Hypothalamus (tissue), 51 donors: ENCODE results near the gene P4HTM.
"Not testable (repeated sequence)": the region's sequence is repeated elsewhere in the genome, so short reads cannot be mapped to it uniquely, and the experiment has no call there.

ENCODE experiments used
- DNase-seq, 51 donors: peaks; one replicate each; lab custom pipeline; 2025; lab: John Stamatoyannopoulos, UW

The P4HTM gene

DNA sequence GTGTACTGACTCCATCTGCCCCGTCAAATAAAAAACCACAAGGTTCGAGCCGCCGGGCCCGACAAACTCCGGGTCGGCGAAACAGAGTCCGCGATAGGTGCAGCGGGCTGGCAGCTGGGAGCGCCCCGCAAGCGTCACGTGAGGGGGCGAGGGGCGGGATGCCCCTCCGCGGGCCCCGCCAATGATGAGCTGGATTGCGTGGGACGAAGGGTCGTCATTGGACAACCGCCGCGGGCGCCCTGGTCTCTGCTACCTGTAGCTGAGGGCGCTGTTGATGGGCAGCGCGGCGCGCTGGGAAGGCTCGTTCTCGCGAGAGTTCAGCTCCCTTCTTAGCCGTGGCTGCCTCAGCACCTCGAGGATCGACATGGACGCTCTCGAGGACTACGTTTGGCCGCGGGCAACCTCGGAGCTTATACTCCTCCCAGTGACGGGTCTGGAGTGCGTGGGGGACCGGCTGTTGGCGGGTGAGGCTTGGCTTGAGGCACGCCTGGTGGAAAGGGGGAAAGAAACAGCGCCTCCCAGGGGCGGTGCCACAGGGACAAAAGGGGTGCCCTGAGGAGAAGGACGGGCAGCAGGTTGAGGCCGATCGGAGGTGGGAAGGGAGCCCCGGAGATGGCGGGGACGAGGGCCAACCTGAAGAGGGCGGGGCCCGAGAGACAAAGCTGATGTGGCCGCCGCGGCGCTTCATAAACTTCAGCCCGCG is 17.2 kb downstream of the P4HTM start, which contains the start of gene WDR6:
Gene WDR6, plus strand, starts transcription at position 324 of the 703 bp plus-strand sequence. Its CDS starts 41 bp downstream, at position 365.
- DNase-seq = peak; percentile 66 to 98 (median 95)

DNA sequence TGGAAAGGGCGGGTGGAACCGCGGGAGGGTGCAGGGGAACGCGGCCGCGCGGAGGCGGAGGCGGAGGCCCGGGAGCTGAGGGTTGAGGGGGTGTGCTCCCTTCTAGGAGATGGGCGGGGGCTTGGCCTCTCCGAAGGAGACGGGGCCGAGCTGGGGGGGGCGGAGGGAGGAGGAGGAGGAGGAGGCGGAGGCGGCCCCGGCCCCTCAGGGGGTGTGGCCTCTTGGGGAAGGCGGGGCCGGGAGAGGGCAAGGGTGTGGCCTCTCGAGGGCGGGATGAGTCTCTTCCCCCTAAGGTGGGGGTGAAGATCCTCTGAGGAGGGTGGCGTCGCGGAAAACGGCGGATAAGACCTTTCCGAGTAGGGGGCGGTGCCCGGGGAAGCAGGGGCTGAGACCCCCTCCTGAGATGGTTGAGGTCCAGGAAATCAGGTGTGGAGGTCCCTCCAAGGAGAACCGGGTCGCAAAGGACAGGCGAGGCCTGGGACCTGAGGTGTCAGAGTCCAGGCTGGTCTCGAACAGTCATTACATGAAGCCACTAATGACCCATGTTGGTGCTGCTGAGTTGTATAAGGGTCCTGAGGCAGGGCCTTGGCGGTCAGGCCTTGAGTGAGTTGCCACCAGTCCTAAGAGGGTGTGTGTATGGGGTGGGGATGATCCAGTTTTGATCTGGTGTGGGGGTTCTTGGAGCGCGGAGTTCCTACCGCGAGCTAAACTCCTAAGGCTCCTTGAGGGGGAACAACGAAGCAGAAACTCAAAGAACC is 17.9 kb downstream of the P4HTM start:
- DNase-seq = peak in 48 of 51 donors; percentile 25 to 90 (median 71)

DNA sequence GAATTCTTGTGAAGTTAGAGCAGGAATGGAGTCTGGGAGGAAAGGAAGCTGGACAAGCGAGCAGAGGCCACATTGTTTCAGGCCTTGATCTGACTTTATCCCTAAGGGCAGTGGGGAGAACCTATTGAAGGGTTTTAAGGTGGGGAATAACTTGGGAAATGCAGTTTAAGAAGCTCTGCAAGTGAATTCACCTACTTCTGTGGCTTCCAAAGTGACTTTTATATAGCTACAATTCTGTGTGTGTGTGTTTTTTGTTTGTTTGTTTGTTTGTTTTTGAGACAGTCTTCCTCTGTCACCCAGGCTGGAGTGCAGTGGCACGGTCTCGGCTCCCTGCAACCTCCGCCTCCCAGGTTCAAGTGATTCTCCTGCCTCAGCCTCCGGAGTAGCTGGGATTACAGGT is 18.6 kb downstream of the P4HTM start:
- not testable (repeated sequence) for DNase-seq

DNA sequence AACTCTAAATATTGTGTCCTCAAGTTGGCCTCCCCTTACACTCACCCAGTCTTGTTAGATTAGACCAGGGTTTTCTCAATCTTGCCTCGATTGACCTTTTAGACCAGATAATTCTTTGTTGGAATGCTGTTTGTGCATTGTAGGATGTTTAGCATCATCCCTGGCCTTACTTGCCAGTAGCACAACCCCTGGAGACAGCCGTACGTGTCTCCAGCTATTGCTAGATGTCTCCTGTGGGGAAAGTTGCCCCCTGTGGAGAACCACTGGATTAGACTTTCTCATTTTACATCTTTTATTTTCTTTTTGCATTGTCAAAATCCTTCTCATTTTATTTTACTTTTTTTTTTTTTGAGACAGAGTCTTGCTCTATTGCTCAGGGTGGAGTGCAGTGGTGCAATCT is 19.4 kb downstream of the P4HTM start:
- no peak for DNase-seq

DNA sequence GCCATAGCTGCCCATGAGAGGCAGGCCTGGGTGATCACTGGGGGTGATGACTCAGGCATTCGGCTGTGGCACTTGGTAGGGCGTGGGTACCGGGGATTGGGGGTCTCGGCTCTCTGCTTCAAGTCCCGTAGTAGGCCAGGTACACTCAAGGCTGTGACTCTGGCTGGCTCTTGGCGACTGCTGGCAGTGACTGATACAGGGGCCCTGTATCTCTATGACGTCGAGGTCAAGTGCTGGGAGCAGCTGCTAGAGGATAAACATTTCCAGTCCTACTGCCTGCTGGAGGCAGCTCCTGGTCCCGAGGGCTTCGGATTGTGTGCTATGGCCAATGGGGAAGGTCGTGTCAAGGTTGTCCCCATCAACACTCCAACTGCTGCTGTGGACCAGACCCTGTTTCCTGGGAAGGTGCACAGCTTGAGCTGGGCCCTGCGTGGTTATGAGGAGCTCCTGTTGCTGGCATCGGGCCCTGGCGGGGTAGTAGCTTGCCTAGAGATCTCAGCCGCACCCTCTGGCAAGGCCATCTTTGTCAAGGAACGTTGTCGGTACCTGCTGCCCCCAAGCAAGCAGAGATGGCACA is 22.5 kb downstream of the P4HTM start:
- DNase-seq = no peak

DNA sequence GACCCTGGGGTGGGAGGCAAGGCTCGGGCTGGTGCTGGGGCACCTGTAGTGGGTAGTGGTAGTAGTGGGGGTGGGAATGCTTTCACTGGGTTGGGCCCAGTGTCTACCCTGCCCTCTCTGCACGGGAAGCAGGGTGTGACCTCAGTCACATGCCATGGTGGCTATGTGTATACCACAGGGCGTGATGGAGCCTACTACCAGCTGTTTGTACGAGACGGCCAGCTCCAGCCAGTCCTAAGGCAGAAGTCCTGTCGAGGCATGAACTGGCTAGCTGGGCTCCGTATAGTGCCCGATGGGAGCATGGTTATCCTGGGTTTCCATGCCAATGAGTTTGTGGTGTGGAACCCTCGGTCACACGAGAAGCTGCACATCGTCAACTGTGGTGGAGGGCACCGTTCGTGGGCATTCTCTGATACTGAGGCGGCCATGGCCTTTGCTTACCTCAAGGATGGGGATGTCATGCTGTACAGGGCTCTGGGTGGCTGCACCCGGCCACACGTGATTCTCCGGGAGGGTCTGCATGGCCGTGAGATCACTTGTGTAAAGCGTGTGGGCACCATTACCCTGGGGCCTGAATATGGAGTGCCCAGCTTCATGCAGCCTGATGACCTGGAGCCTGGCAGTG is 23.2 kb downstream of the P4HTM start:
- no peak for DNase-seq

DNA sequence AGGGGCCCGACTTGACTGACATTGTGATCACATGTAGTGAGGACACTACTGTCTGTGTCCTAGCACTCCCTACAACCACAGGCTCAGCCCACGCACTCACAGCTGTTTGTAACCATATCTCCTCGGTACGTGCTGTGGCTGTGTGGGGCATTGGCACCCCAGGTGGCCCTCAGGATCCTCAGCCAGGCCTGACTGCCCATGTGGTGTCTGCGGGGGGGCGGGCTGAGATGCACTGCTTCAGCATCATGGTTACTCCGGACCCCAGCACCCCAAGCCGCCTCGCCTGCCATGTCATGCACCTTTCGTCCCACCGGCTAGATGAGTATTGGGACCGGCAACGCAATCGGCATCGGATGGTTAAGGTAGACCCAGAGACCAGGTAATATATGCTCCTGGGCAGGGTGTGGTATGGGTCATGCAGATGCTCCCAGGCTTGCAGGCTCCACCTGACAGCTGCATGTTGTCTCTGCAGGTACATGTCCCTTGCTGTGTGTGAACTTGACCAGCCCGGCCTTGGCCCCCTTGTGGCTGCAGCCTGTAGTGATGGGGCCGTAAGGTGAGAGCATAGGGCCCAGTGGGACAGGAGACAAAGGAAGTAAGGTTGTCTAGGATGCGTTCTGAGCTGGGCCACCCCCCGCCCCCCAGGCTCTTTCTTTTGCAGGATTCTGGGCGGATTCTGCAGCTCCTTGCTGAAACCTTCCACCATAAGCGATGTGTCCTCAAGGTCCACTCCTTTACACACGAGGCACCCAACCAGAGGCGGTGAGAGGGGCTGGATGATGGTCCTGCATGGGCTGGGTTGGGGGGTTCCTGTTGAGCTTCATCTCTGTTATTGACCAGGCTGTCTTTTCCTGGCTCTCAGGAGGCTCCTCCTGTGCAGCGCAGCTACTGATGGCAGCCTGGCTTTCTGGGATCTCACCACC is 24.0 kb downstream of the P4HTM start:
- DNase-seq = no peak

DNA sequence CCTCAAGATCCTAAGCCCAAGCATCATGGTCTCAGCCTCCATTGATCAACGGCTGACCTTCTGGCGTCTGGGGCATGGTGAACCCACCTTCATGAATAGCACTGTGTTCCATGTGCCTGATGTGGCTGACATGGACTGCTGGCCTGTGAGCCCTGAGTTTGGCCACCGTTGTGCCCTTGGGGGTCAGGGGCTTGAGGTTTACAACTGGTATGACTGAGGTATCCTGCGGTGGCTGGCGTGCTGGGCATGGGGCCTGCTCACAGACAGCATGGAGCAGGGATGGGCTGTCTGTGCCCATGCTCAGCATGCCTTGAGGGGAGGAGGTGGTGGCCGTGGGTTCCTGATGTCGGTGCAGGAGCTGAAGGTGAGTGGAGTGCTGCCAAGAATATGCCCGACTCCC is 25.0 kb downstream of the P4HTM start:
- no peak for DNase-seq

DNA sequence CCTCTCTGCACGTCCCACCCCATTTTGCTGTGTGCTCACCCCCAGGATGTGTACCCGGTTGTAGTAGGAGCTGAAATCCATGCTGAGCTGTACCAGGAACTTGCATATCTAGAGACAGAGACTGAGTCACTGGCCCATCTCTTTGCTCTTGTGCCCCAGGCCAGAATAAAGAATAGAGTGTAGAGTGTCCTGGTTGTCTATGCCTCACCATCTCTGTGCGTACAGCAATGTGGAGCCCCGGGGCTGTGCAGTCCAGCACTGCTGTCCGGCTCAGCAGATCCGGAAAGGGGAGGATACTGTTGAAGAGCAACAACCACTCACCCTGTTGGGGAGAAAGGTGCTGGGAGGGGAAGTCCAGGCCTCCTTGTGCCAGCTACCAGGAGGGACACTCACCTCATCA is 25.7 kb downstream of the P4HTM start:
- no peak for DNase-seq

DNA sequence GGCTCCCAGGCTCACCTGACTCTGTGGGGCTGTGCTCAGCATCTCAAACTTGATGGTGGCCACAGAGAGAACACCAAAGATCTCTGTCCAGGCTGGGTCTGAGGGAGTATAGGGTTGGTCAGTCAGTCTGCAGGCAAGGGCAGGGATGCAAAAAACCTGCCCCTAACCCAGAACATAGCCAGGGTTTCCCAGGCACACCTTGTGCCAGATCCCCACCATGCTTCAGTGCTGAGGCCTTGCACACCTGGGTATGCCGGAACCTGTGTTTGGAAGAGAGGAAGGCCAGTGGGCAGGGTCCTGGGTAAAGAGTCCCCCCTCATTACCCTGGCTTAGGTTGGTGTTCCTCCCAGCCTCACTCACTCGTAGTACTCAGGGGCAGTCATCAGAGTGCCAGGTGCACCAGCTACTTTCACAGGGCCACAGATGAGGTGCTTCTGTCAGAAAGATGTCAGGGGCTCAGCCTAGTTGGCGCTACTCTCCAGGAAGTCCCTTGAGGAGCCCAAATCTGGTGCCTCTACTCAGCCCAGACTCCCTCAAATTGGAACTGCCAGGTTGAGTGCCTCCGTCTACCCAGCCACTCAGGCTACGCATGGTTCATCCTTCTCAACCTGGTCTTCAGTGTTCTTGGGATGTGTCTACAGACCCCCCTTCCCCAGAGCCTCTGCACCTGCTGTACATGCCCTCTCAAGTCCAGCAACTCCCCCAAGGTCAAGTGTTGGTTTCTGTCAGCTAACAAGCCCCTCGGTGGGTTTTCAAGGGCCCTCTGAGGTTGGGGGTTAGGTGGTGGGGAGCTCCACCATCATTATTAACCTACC is 26.6 kb downstream of the P4HTM start:
- DNase-seq = no peak

DNA sequence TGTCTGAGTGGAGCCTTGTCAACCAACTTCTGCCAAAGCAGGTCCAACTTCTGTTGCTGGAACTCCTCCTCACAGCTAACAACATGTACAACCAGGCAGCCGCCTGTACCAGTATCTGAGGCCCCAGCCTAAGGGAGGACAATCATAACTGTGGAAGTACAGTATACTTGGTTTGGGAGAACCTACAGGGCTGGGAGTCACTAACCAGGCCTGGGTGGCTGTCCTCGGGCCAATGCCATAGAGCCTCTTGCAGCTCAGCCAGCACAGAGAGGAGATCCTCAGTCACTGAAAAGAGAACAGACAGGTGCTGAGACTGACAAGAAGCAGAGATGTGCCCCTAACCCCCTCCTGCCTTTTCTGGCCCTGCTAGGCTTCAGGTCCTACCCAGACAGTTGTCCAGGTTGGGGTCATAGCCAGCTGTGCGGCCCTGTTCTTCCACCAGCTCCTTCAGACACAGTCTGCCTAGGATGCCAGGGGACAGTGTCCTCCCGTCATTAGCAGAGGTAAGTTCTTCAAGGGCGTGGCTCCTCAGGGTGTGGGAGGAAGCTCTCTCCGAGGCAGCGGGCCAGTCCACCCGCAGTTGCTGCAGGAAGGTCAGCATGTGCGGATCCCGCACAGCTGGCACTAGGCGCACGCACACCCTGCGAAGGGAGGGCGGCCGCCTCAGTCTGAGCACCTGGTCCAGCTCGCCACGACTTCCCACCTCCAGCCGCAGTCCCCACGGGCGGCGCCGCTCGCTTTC is 27.4 kb downstream of the P4HTM start:
- DNase-seq = no peak

DNA sequence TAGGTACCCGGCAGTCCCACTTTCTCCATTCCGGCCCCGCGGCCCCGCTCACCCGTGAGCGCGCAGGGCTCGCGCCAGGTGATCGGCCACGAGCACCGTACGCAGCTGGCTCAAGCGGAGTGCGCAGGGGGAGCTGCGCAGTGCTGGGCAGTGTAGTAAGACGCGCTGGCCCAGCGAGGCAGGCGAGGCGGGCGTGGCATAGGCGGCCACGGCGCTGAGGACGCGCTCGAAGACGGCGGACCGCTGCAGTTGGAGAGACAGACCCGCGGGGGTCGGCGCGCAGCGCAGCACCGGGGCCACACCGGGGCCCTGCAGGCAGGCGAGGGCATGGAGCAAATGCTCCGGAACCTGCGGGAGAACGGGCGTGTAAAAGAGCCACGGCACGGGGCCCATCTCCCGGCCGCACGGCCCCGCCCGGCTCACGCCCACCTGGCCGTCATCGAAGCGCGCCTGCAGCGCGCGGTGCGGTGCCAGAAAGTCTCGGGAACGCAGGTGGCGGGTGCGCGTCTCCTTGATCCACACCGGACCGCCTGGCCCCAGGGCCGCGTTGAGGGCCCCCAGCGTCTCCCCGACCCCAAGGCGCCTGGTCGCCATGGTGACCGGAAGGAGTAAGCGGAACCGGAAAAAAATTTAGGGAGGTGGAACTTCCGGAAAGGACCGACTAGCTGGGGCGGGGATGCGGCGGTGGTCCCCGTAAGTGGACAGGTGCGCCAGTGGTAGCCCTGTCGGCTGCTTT is 28.1 kb downstream of the P4HTM start, which contains the start of gene DALRD3:
Gene DALRD3, minus strand, starts transcription at position 610 of the 736 bp plus-strand sequence. Its CDS starts 16 bp downstream, at position 594.
- DNase-seq = peak in 45 of 51 donors; percentile 11 to 80 (median 54)

DNA sequence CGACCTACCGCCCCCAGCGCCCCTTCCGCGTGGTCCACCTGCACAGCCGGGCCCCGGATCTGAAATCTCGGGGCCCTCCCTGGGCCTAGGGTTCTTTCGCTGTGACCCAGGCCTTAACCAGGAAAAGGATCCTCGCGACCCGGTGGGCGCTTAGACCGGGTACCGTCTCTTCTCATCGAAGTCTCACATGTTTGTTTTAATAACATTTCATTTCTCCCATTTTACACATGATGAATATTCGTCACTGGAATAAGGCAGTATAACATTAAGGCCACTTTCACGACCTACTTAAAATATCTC is 28.6 kb downstream of the P4HTM start:
- no peak for DNase-seq

DNA sequence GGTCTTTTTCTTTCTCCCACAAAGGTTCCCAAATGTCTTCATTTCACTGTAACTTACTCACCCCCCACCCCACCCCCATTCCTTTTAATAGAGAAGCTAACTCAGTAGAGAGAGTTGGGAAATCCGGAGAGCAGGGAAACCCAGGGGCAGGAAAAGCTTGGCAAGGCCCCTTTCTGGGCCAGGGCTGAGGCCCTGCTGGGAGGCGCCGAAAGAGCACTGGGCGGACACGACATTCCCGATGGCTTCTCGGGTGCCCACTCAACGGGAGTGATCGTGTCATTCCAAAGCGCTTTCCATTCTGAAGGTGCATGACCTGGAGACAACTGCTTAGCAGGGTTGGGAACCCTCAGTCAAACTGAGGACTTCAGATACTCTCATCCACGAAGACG is 29.9 kb downstream of the P4HTM start:
- no peak for DNase-seq

DNA sequence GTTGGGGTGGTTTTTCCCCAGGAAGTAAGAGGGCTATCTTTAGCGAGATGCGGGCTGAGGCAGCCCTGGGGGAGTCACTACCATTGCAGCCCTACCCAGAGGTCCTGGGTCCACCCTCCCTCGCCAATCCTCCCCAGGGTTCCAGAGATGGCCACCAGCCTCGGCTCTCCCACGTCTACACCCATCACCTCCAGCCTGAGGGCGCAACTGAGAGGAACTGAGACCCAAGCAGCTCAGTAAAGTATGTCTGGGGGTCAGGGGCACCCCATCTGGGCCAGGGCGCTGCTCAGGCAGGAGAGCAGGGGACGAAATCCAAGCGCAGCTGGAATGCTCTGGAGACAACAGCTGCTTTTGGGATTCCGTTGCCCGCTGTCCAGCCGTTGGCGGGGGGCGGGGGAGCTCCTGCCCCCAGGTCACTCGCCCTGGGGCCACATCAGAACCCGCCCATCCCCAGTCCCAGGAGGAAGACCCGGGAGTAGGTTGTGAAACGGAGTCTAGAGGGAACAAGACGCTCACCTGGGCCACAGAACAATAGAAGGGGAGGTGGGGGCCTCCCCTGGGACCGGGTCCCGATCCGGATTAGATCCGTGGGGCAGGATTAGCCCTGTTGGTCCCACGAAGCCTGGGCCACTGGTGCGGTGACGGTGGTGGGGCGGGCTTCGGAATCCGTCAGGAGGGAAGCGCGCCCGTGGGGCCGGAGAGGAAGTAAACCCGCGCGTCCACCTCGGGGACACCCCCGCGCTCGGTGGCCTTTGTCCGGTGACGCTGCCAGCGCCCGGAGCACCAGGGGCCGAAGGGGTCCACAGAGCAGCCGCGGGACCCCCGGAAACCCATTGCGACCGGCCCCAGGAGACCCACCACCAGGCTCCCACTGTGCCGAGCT is 30.5 kb downstream of the P4HTM start:
- peak in 12 of 51 donors; percentile 20 to 67 (median 44) for DNase-seq

DNA sequence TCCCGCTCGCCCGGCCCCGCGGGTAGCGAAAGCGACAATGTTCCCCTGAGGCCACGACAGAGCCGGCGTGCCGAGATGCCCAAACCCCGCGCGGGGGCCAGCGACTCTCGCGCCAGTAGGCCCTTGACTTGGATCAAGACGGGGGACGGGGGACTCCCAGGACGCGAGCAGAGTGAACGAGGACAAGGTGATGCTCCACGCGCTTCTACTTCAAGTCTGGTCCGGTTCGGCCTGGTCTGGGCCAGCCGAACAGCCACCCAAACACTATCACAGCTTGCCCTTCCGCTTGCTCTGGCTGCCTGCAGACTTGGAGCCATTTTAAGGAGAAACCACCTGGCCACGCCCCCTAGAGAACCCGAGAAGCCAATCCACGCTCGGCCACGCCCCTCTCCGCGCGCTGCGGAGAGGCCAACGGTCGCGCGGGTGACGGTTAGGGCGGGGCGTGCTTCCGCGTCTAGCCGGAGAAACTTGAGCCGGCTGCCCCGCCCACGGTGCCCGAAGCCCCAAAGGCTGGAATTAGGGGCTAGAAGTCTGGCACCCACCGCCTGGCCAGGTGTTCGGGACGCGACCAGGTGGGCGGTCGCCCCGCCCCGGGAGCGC is 31.3 kb downstream of the P4HTM start:
- DNase-seq = peak; percentile 78 to 98 (median 94)
